Keratinocyte (primary cell): Measurements from ENCODE around the gene MYO1H.

Experiments
- CTCF ChIP-seq, 3 experiments: IDR thresholded peaks in 1 of 3; conservative IDR thresholded peaks in 1 of 3; optimal IDR thresholded peaks in 1 of 3; 2 replicates in 2 of 3; 3 replicates in 1 of 3; pipeline versions ENCODE3 to v1.5.1; 2011; ENCODE audit warnings: low read length in 3 of 3, mild to moderate bottlenecking in 3 of 3, moderate library complexity in 2 of 3, control low read depth in 1 of 3, inconsistent platforms in 1 of 3; ENCODE audit not compliant: insufficient read depth in 2 of 3; ENCODE audit errors: extremely low read depth in 1 of 3
- EZH2 ChIP-seq: IDR thresholded peaks from one replicate; pipeline ENCODE4 v1.6.1; 2012; ENCODE audit warnings: inconsistent platforms, mild to moderate bottlenecking, low read length, moderate library complexity

DNA sequence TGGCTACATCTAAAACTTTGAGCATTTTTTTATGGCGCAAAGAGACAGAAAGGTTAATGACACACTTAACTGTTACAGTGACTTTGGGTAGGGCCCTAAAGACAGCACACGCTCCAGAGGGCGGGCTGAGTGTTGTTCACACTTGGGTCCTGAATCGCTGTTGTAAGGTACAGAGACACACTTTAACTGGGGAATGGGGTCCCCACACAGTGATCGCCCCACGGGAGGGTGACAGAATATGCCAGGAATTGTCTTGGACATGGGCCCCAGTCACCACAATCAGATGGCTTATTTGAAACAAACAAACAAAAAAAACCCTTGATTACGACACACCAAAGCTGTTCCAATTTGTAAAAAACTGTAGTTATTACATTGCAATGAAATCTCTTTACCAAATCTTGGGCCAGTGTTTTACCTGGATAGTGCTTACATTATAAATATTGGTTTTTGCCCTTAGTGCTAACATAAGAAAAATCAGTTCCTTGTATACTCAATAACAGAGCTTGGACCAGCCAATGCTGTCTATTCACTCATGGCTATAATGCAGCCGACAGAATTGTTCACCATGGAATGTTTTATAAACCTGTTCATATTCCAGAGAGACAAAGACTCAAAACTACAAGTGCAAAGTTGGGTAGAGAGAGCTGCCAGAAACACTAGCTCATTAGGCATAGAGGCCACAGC is 101.1 kb downstream of the MYO1H start:
- TF ChIP-seq CTCF (optimal IDR thresholded peaks at IDR 0.05 in 1 of 3, IDR thresholded peaks at IDR 0.05 in 1 of 3, conservative IDR thresholded peaks at IDR 0.05 in 1 of 3; ENCODE audit: extremely low read depth in 1 of 3, insufficient read depth in 2 of 3, low read length in 3 of 3) (no peak), EZH2 (no peak)
